Measurements from ENCODE around the gene SLC7A1. TPM values are rescaled to one million over a fixed set of nuclear protein-coding genes. Genes with fewer than 3 reads are reported as not detected.
A peak's percentile ranks its signal among the peaks of the same experiment; 100 is the strongest.

Gene SLC7A1
- total RNA-seq, 1 donor from 2014 or later = 34.6 TPM

DNA sequence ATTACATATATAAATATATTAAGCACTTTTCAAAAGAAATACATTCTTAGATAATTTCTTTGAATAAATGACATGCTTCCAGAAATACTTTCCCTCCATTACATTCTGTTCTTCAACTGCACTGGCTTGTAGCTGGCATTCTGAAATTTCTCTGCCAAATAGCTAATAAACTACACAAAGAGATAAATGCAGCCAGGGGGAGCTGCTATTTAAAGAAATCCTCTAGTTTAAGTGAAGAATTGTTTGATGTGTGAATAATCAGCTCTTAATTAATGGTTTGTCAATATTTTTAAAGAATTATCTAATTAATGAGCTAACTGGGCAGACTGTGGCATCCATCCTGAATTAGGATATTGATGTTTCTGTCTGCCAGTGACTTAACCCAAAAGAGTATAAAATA lies 30.7 kb downstream of the SLC7A1 start:
- DNase-seq (ENCODE audit: low spot score) = no peak
- no peak for ATAC-seq
- intact Hi-C loops (cut with DNase I) = no loop called here

DNA sequence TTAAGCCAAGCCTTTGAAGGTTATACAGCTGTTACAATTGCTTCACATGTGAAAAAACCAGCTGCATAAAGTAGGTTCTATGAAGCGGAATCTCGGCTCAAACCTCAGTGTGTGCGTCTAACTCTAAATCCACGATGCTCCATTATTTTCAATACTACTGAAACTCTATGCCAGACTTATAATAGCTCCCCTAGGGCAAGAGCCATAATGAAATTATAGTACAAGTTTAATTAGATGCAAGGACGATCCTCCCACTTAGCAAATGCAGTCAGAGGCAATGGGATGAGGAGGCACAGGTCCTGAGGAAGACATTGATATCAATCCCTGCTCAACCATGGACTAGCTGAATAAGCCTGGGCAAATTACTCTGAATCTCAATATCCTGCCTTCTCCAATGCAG lies 31.1 kb downstream of the SLC7A1 start:
- intact Hi-C loops (cut with DNase I) = no loop called here
- DNase-seq (ENCODE audit: low spot score) (no peak), ATAC-seq (no peak)

DNA sequence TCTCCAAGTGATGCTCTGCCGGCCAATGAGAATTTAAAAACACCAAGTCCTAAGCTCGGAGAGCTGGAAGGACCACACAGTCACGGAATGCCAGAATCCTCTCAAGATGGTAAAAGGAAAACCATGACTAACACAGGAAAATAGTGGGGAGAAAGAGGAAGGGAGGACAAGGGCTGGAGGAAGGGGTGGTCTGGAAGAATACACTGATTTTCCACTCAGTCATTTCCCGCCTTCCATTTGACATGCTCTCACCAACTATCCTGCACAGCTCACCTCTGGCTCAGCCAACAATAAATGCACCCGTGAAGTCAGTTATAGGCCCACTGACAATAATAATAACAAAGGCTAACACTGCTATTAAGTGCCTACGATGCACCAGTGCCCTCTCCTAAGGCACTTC lies 31.5 kb downstream of the SLC7A1 start:
- DNase-seq (ENCODE audit: low spot score) = no peak
- intact Hi-C loops (cut with DNase I) = no loop called here
- no peak for ATAC-seq

DNA sequence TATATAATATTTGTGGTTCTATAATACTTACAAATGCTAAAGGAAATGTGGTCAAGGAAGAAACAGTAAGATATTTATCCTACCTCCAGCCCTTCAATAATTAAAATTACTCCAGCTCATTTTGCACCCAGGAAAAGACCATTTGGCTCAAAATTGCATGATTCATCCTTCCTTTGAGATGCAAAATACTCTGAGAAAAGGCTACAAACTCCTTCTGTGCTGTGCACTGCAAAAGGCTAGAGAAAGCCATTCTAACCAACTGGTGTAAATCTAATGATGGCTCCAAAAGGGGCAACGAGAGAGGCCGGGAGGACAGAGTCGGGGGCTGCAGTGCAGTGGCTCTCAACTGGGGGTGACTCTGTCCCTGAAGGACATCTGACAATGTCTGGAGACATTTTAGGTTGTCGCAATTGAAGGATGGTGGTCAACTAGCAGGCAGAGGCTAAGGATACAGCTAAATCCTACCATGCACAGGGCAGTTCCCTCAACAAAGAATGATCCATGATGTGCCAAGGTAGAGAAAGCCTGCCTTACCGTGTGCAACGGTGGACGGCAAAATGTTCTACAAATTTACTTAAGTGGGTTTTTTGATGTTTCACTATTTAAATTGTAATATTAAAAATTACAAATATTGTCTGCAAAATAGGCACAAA lies 32.6 kb downstream of the SLC7A1 start:
- ATAC-seq = no peak
- DNase-seq (ENCODE audit: low spot score) = no peak
- intact Hi-C loops (cut with DNase I) = no loop called here

DNA sequence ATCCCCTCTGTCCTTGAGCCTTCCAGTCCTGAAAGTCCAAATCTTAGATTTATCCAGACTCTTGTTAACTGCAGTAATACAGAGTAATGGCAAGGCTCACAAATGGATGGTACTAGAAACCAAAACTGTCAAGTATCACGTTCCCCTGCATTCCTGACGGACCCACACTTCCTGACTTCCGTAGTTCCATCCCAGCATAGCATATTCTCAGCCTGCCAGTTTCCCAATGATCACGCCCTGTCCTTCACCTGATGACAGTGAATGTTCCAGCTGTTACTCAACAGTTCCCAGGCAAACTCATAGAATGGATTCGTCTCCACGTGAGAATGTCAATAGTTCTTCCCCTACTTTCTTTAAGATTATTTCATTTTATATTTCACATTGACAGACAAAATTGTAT lies 33.6 kb downstream of the SLC7A1 start:
- intact Hi-C loops (cut with DNase I) = no loop called here
- DNase-seq (ENCODE audit: low spot score) (no peak), ATAC-seq (no peak)

DNA sequence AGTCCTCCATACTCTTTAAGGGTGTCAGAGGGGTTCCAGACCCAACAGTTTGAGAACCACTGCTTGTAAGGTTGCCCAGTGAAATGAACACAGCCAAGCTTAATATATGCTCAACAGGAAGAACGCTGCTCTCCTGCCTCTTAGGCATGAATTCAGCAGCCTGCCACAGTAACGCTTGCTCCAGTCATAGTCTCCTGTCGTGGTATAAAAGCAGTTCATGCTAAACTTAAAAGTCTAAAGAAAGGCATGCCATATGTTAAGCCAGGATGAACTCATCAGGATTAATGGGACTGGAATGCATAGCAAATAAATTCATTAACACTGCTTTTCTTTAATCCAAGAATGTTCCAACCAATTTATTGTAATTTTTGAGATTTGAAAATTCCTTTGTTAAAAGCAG lies 38.7 kb downstream of the SLC7A1 start:
- intact Hi-C loops (cut with DNase I) = no loop called here
- ATAC-seq (no peak), DNase-seq (ENCODE audit: low spot score) (no peak)

DNA sequence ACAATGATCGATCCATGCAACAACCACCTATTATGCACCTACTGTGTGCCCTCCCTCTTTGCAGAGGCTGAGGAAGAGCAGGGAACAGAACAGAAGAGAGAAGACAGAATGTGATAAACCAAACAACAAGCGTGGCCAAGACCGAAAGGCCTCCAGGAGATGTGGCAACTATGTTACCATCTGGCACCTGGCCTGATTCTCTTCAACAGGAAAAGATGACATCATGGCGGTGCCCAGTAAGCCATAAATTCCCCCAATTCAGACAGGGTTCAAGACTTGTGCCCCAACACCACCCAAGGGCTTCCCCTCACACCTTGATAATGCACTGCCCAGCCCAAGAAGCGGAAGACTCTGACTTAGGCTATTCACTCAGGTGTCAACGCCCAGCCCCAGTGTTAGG lies 44.3 kb downstream of the SLC7A1 start:
- intact Hi-C loops (cut with DNase I) = no loop called here
- ATAC-seq (no peak), DNase-seq (ENCODE audit: low spot score) (no peak)

DNA sequence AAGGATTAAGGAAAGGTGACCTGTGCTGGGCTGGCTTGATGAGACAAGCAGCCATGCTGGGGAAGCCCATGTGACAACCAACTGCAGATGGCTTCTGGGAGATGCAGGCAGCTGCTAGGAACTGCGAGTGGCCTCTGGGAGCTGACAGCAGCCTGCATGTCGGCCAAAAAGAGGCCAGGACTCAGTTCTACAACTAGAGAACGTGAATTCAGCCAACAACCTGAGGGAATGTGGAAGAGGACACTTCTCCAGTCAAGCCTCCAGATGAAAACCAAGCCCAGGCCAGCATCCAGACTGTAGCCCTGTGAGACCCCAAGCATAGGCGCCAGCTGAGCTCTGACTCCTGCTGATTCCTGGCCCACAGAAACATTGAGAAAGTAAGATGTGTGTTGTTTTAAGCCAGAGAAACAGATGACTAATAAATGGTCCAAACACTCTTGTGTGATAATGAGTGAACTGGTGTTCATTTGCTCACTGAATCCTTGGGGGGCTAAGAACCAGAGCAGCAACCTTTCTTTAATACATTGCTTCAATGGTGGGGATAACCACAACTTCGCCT lies 45.0 kb downstream of the SLC7A1 start:
- no peak for ATAC-seq
- intact Hi-C loops (cut with DNase I) = no loop called here
- DNase-seq (ENCODE audit: low spot score) = no peak

DNA sequence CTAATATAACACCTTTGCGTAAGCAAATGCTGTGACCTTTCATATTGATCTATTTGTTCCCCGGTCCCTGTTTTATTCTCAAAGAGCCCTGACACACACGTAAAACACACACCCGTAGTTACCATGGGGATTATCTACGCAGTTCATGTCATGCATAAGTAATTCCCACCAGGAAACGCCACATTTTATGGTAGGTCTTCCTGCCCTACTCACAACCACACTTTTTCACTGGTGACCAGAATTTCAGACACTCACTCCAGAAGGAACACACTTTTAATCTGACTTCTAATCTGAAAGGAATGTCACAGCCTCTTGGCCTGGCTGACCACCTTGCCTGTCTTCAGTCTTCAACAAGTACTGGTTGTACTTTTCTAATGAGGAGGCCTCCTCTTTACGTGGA lies 46.8 kb downstream of the SLC7A1 start:
- no peak for ATAC-seq
- DNase-seq (ENCODE audit: low spot score) = no peak
- intact Hi-C loops (cut with DNase I) = no loop called here

DNA sequence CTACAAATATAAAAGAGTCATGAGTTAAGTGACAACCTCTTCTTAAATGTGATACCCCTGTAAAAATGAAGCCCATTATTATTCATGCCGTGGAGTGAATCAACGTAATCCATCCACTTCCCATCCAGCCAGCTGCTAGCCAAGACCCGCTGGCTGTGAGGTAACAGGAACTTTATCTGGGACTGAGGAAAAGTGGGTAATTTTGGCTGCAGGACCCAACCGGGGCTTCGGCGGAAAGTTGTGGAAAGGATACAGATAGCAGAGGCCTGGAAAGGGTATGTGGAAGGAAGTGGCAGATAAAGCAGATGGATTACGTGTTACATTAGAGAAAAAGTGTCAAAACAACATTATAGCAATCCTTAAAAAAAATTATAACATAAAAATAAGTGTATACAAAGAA lies 48.3 kb downstream of the SLC7A1 start:
- intact Hi-C loops (cut with DNase I) = no loop called here
- ATAC-seq (no peak), DNase-seq (ENCODE audit: low spot score) (no peak)

DNA sequence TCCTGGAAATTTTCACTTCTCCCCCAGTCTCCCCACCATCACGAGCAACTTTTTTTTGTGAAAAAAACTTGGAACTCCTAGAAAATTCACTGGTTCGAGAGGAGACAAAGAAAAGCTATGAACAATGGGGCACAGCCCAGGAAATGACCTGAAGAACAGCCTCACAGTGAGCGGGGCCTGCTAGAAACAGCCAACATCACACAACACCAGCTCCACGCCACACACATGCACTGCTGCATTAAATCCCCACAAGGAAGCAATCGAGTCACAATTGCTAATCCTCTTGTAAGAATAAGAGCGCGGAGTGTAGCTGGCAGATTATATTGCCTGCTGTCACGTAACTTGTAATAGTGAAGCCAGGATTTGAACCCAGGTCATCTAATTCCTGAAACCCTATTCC lies 48.8 kb downstream of the SLC7A1 start:
- intact Hi-C loops (cut with DNase I) = no loop called here
- ATAC-seq (no peak), DNase-seq (ENCODE audit: low spot score) (no peak)

DNA sequence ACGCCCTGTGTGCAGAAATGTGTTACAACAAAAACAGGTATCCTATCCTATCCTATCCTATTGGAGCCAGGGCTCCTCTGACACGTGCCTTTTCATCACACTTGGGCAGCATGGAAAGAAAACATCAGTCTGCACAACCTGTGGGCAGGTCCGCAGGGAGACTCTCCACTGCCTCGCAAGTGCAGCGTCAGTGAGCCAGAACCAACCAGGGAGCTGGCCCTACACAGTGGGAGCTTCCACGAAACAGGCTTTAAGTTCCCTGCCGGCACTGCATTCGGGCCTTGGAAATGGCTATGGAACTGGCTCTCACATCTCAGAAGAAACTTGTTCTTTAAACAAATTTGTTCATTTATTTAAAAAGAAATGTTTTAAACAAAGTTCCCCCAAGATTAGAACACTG lies 49.5 kb downstream of the SLC7A1 start:
- DNase-seq (ENCODE audit: low spot score) = no peak
- ATAC-seq = peak; percentile 13
- intact Hi-C loops (cut with DNase I) = no loop called here

DNA sequence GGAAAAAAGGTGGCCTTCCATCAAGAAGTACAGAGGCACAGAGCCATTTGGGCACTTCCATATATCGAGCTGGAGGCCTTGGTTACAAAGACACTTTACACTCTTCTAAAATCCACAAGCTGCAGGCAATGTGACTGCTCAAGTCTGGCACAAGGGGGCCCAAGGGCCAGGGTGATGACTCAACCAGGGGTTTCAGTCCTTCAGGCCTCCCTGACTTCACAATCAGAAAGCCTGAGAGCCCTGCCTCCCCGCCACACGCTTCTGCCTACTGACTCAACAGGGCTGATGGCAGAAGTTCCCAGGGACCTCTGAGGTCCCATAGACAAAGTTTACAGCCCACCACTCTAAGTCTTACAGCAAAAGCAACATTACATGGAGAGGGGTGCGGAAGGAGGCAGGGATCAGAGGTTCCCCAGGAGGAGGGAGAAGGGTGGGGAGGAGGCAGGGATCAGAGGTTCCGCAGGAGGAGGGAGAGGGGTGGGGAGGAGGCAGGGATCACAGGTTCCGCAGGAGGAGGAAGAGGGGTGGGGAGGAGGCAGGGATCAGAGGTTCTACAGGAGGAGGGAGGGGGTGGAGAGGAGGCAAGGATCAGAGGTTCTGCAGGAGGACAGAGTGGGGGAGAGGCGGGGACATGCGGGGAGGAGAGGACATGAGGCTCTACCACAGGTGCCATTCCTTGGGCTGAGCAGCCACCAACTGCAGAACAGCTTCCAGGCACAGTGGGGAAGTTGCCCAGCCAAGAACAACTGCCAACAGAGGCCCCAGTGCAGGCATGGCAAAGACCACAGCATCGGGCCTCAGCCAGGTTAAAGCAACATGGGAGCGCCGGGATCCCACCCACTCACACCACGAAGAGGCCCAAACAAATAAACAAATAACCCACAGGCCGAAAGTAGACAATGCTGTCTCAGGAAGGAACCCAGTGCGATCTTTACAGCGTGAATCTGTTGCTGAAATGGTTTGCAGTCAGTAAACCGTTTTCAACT lies 52.0 kb downstream of the SLC7A1 start:
- intact Hi-C loops (cut with DNase I) = no loop called here
- DNase-seq (ENCODE audit: low spot score) (no peak), ATAC-seq (no peak)

DNA sequence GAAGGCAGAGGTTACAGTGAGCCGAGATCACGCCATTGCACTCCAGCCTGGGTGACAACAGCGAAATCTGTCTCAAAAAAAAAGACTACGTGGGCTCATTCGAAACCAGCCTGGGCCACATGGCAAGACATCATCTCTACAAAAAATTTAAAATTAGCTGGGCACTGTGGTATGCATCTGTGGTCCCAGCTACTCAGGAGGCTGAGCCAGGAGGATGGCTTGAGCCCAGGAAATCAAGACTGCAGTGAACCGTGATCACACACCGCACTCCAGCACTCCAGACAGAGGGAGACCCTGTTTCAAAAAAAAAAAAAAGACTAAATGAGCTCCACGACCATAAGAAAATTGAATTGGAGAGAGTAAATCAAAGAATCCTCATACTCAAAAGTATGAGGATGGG lies 53.1 kb downstream of the SLC7A1 start:
- intact Hi-C loops (cut with DNase I) = no loop called here
- DNase-seq (ENCODE audit: low spot score) (no peak), ATAC-seq (no peak)

DNA sequence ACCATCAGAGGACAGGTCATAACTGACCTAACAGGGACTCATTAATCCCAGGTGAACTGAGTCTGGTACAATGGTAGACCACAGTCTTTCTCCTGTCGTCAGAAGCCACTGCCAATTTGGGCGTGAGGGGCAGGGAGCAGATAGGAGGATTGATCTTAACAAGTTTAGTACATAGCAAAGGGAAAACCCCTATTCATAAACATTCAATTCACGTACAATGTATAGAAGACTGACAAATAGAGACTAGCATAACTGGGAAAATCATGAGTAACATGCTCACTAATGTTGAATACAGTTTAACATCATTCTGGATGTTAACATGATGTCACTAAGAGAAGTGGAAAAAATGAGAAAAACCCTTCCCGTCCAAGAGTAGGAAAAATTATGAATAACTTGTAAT lies 54.1 kb downstream of the SLC7A1 start:
- DNase-seq (ENCODE audit: low spot score) (no peak), ATAC-seq (no peak)
- intact Hi-C loops (cut with DNase I) = no loop called here

DNA sequence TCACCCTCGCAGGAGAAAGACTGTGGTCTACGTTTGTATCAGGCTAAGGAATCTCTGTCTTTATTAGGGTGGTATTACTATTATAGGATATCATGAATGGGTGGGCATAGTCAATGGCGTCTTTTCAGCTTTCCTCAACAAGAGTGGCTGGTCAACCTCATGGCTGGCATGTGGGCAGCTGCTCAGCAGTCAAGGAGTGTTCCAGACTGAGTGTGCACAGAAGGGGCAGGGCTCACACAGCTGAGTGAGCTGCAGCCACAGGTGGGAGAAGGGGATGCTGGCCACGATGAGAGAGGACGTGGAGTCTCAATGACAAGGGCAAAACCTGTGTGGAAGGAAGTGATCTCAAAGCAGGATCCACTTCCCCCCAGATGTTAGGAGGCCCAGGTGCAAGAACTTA lies 54.7 kb downstream of the SLC7A1 start:
- DNase-seq (ENCODE audit: low spot score) = no peak
- ATAC-seq = no peak
- intact Hi-C loops (cut with DNase I) = no loop called here

DNA sequence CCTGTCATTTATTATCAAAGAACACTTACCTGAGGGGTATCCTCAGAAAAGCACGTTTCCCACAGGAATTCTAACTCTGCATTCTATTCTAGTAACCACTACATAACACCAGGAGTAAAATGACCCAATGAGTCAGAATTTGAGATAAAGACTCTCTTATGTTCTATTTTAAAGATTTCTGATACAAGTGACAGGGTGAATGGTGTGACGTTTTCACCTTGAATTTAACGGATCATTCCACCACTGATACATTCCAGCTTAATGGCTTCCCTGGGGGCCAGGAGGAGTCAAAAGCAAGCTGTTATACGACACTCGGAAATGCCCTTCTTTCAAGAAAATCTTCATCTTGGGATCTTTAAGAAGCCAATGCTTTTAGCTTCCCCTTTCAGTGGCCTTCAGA lies 55.2 kb downstream of the SLC7A1 start:
- intact Hi-C loops (cut with DNase I) = no loop called here
- ATAC-seq (no peak), DNase-seq (ENCODE audit: low spot score) (no peak)

DNA sequence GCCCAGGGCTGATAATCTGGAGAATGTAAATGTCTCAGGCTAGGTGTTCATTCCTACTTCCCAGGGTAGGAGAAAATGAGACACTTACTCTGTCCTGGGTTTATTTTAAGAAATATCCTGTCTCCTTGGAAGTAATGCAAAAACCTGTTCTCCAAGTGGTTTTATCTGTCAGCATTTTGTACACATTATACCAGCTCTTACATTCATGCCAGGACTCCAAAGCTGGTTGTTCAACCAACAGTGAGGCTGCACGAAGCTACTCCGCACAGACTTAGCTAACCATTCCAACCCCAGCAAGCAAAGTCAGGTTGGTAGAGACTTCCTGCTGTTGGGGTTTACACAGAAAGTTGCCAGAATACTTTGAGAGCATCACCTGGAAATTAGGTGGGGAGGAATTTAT lies 55.6 kb downstream of the SLC7A1 start:
- ATAC-seq (no peak), DNase-seq (ENCODE audit: low spot score) (no peak)
- intact Hi-C loops (cut with DNase I) = no loop called here

DNA sequence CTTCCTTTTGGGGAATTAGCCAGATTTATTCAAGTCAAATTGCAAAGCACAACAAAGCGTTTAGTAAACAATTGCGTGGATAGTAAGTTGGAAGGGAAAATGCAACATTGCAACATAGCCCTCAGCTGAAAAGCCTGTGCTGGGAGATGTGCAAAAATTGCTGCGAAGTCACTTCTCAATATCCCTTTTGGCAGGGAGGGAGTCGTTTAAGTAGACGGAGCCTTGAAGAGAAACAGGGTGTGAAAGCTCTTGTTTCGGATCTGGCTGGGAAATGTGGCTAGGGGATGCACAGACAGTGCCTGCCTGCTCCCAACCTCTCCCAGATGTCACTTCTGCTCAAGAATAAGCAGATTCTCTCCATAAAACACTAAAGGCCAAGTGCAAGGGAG lies 56.8 kb downstream of the SLC7A1 start:
- ATAC-seq (peak; percentile 72), DNase-seq (ENCODE audit: low spot score) (no peak)
- intact Hi-C loops (cut with DNase I) = no loop called here
